GM12801 (cell line): ENCODE data around the gene HSPA4L.

Experiments used
- CTCF ChIP-seq: IDR thresholded peaks from one replicate; pipeline ENCODE4 v1.5.1; 2011; ENCODE audit warnings: control low read depth; ENCODE audit not compliant: insufficient read length; ENCODE audit errors: extremely low read depth

Gene HSPA4L

DNA sequence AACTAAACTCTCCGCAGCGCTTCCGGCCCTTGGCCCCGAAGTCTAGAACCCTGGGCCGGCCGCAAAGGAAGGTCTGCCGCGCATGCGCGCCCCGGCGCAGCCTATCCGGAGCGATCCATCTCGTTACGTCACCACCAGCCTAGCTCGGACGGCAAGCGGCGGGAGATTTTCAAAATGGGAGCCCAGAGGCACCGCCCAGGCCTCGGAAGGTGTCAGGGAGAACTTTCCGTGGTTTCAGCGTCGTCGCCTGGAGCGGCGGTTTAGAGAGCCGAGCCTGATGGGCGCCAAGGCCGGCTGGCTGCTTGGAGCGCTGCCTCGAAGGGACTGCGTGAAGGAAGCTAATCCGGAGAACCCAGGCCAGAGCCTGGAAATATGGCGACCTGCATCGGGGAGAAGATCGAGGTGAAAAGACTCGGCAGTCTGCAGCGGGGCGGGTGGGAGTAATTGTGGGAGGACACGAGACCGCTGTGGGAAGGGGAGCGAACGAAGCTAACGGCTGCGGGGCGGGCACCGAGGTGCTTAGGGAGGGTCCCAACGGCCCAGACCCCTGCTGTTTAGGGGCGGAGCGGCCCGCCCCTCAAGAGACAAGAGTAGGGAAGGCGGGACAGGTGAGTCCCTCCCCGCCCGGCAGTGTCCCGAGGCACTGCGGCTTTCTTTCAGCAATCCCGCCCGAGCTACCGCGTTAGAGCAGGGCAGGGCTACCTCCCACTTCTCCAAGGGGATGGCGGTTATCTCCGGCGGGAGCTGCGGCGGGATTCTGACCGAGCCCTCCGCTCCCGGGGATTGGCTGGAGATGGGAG, 98.8 kb downstream of the HSPA4L start, which contains the start of gene PLK4:
TSS of gene PLK4 (plus strand) at position 131 of the 800 bp plus-strand sequence. CDS start at position 373, 242 bp downstream.
- TF ChIP-seq CTCF, result no peak

DNA sequence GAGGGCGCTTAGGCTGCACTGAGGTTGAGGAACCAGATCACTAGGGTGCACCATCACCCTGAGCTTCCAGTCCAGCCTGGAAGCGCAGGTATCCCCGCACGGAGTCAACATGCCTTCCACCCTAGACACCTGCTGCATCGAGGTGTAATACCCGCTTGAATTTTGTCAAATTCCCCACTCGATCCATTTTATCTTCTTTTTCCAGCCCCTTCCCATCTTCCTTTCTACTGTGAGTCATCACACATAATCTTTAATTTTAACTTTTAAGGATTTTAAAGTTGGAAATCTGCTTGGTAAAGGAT, 99.4 kb downstream of the HSPA4L start:
- TF ChIP-seq CTCF, result no peak

DNA sequence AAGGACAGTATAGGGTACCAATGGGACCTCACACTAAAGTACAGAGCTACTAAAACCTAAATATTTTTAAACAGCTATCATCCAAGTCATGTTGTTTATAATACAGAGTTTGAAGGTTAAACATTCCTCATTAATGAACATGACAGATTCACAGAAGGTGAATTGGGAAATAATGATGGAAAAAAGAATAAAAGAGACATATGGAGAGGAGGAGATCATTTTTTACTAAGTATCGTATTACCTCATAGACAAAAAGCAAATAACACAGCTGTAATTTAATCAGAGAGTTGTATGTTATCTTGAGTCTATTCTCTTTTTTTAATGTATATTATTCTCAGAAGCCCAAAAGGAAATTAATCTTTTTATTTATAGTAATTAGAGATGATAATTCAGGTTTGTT, 106.4 kb downstream of the HSPA4L start:
- TF ChIP-seq CTCF, result no peak

DNA sequence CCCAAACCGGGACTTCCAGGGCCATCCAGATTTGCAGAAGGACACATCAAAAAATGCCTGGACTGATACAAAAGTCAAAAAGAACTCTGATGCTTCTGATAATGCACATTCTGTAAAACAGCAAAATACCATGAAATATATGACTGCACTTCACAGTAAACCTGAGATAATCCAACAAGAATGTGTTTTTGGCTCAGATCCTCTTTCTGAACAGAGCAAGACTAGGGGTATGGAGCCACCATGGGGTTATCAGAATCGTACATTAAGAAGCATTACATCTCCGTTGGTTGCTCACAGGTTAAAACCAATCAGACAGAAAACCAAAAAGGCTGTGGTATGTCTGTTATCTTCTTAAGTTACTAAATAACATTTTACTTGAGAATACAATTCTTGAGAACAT, 107.8 kb downstream of the HSPA4L start:
- TF ChIP-seq CTCF, result no peak
